COR-L47 (cell line): ENCODE data around the gene CYLD.

Source experiments
- DNase-seq: peaks from one replicate; lab custom pipeline; 2025; lab: John Stamatoyannopoulos, UW

The CYLD gene

GRCh38 chr16:50820225-50820624 lies 78.3 kb downstream of the CYLD start:
- no peak for DNase-seq

DNA sequence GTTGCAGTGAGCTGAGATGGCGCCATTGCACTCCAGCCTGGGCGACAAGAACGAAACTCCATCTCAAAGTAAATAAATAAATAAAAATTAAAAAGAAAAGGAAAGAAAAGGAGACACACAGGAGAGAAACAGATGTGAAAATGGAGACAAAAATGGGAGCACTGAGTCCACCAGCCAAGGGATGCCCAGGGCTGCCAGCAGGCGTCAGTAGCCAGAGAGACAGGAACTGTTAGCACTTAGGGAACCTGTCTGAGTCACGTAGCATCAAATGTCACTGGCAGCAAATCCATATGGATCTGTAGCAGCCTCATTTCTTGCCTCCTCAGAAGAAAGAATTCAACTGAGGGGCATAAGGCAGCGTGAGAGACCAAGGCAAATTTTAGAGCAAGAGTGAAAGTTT lies 79.7 kb downstream of the CYLD start:
- DNase-seq: no peak

GRCh38 chr16:50822671-50823070 lies 80.8 kb downstream of the CYLD start:
- no peak for DNase-seq

GRCh38 chr16:50826797-50827316 lies 85.0 kb downstream of the CYLD start:
- no peak for DNase-seq

GRCh38 chr16:50828164-50828702 lies 86.3 kb downstream of the CYLD start:
- no peak for DNase-seq

GRCh38 chr16:50830698-50831097 lies 88.8 kb downstream of the CYLD start:
- DNase-seq: no peak

- DNase-seq: no peak
Observed at GRCh38 chr16:50831751-50832150, 89.9 kb downstream of the CYLD start.

GRCh38 chr16:50833929-50834328 lies 92.0 kb downstream of the CYLD start:
- DNase-seq: no peak

DNA sequence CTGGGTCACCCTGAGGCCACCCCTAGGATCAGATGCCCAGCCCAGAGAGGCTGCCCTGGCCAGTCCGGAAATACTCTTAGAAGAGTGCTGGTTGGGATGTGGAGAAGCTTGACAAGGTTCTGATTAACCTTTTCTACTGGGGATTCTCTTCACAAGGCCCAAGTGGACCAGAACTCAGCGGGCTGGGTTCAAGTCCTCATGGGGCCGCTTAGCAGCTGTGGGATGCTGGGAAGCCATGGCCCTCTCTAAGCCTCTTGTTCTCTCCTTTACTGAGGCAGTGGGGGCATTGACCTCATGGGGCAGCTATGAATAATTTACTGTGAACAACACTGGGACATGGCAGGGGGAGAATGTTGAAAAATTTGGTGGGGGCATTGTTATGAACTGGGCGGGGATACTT lies 92.8 kb downstream of the CYLD start:
- no peak for DNase-seq

- no peak for DNase-seq
Observed at GRCh38 chr16:50835358-50836060, 93.6 kb downstream of the CYLD start.

GRCh38 chr16:50836121-50836621 lies 94.3 kb downstream of the CYLD start:
- peak; percentile 18 for DNase-seq

DNA sequence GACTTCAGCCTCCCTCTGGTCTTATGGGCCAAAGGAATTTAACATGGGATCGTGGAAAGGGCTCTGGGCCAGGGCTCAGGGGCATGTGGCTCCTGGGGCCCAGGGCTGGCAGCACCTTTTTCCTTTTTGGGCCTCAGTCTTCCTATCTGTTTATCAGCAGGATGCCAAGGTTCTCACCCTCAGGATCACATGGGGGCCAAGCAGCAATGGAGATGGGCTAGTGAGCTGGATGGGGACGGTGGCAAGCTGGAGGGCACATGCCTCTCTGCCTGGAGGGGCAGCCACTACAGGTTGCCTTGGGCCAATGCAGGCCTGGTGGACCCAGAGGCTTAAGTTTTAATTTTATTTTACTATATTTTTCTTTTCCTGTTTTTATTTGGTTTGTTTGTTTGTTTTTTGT lies 95.4 kb downstream of the CYLD start:
- no peak for DNase-seq

GRCh38 chr16:50838165-50838564 lies 96.3 kb downstream of the CYLD start:
- no peak for DNase-seq

DNA sequence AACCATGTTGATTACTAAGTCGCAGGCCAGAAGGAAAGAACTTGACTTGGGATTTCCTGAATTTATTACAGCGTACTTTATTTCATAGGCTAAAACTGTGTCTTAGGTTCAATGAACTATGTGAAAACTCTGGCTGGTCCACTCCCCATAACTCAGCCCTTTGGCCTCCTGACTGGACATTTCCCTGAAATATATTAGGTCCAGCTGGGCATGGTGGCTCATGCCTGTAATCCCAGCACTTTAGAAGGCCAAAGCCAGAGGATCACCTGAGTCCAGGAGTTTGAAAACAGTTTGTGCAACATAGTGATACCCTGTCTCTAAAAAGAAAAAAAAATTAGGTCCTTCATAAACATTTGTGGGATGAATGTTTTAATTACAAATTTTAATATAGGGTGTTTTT lies 97.0 kb downstream of the CYLD start:
- no peak for DNase-seq

- no peak for DNase-seq
Observed at GRCh38 chr16:50839356-50839755, 97.5 kb downstream of the CYLD start.

DNA sequence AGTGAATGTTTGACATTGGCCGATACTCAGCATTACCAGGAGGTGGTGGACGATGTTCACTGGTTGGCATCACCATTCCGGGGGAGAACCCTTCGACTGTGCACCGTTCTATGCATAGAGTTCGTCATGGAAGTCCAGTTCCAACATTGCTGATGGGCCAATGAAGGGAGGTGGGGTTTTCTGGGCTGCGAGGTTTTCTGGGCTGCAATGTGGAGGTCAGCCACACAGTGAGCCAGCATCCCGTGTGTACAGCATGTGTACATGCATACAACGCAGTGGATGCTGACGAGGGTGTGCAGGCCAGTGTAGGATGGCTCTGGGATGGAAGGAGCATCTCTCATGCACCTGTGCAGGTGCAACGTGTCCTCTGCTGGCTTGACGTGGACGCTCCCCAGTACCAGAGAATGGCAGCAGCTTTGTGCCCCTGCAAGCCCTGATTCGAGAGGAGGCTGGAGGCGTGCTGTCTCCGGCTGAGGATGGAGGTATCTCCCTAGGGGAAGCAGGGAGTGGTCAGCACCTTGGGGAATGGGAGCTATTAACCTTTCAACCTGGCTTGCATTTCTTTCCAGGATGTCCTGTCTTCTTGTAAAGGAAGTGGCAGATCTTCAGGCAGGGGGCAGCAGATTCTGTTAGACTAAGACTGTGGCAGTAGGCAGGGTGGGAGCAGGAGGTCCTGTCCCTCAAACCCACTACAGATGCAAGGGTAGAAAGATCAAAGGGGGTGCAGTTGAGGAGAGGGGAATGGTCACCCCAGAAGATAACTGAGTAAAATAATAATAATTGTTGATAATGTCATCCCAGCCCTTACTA lies 98.2 kb downstream of the CYLD start:
- no peak for DNase-seq

- DNase-seq: no peak
Observed at GRCh38 chr16:50841081-50841886, 99.4 kb downstream of the CYLD start.

- no peak for DNase-seq
Observed at GRCh38 chr16:50842013-50842505, 100.2 kb downstream of the CYLD start.

GRCh38 chr16:50842589-50842988 lies 100.7 kb downstream of the CYLD start:
- no peak for DNase-seq

DNA sequence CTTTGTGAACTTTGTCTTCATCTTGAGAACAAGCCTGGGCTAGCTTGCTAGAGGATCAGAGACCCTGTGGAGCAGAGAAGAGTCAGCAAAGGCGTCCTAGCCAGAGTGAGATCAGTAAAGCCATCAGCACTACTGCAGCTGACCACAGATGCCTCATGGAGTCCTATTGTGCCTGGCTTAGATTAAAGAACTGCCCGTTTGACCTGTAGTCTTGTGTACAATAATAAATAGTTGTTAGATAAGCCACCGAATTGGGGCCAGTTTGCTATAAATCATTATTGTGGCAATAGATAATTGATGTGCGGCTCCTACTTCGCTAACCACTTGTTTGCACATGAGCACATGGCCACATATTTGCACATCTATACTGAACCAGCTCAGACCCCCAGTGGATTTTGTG lies 103.0 kb downstream of the CYLD start:
- no peak for DNase-seq

DNA sequence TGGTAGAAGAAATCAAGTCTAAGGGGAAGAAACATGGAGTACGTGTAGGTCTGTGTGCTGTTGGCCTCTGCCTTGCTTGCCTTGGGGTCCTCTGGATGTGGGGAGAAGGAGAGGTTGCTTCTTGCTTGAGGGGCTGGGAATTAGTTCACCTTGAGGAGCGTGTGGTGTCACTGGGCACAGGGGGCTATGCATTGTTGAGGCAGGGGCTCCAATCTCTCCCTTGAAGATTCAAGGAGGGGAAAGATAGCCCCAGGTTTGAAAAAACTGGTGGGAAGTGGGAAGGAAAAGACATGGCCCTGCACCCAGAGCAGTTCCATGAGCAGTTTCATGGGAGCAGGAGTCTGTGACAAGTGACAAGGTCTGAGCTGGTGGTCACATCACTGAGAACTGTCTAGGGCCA lies 103.4 kb downstream of the CYLD start:
- DNase-seq: no peak

- no peak for DNase-seq
Observed at GRCh38 chr16:50846511-50846910, 104.6 kb downstream of the CYLD start.
